Caco-2 (cell line): ENCODE data around the gene ERC2. TPM values are rescaled to one million over a fixed set of nuclear protein-coding genes. Genes with fewer than 3 reads are reported as not detected.
A peak's percentile ranks its signal among the peaks of the same experiment; 100 is the strongest.

Experiments
- BruUV-seq: library from RNA; stranded (reverse); fragments of 400-500 nt; replicated peaks from 2 replicates; lab custom pipeline; 2021; lab: Mats Ljungman, UMichigan
- CTCF ChIA-PET: fragments of 300-600 bp; sonication (Branson Sonifier 250); formaldehyde crosslinking; loops from one replicate; lab custom pipeline; 2022; ENCODE audit warnings: antibody characterized with exemption; lab: Charles Lee
- POLR2A ChIA-PET: fragments of 300-600 bp; sonication (Branson Sonifier 250); formaldehyde crosslinking; loops from one replicate; lab custom pipeline; 2022; ENCODE audit warnings: antibody characterized with exemption; lab: Charles Lee
- DNase-seq, 2 experiments: peaks; one replicate each; pipeline versions ENCODE4 v3.0.0 to v3.0.0-alpha.2; 2020 to 2022
- H3K27me3 ChIP-seq: replicated peaks from 2 replicates; pipeline ENCODE4 v1.6.0; 2011; ENCODE audit warnings: low read length; ENCODE audit not compliant: control insufficient read depth, insufficient read depth
- H3K36me3 ChIP-seq: 2 replicates; pipeline ENCODE4 v1.5.1; 2011; ENCODE audit warnings: low read length; ENCODE audit not compliant: control insufficient read depth, insufficient read depth
- H3K4me1 ChIP-seq: fragments of 250-450 bp; sonication (Bioruptor Pico); 2 replicates; pipeline ENCODE4 v1.5.1; 2020; ENCODE audit warnings: mild to moderate bottlenecking
- H3K4me3 ChIP-seq: 2 replicates; pipeline ENCODE4 v1.5.1; 2011; ENCODE audit warnings: low read depth, mild to moderate bottlenecking, control low read depth, low read length
- H3K9me3 ChIP-seq: fragments of 250-450 bp; sonication (Bioruptor Pico); 2 replicates; pipeline ENCODE4 v1.5.1; 2020; ENCODE audit warnings: mild to moderate bottlenecking, moderate library complexity
- H3K27ac Mint-ChIP-seq: one replicate; pipeline ENCODE4 v1.8.0; 2022; ENCODE audit warnings: mixed read lengths; ENCODE audit not compliant: unreplicated experiment
- H3K27me3 Mint-ChIP-seq: one replicate; pipeline ENCODE4 v1.8.0; 2022; ENCODE audit warnings: mixed read lengths; ENCODE audit not compliant: insufficient read depth, unreplicated experiment
- H3K36me3 Mint-ChIP-seq: one replicate; pipeline ENCODE4 v1.8.0; 2022; ENCODE audit warnings: mild to moderate bottlenecking, mixed read lengths; ENCODE audit not compliant: insufficient read depth, unreplicated experiment
- H3K4me1 Mint-ChIP-seq: one replicate; pipeline ENCODE4 v1.8.0; 2022; ENCODE audit warnings: low read depth, mixed read lengths; ENCODE audit not compliant: unreplicated experiment
- H3K4me3 Mint-ChIP-seq: one replicate; pipeline ENCODE4 v1.8.0; 2022; ENCODE audit warnings: mild to moderate bottlenecking, moderate library complexity, mixed read lengths; ENCODE audit not compliant: unreplicated experiment
- H3K9me3 Mint-ChIP-seq: one replicate; pipeline ENCODE4 v1.8.0; 2022; ENCODE audit warnings: mixed read lengths; ENCODE audit not compliant: unreplicated experiment
- intact Hi-C: fragments of 100-400 bp; cut with micrococcal nuclease; formaldehyde crosslinking; loops from one replicate; pipeline ENCODE4 v1.10.0; 2022; ENCODE audit not compliant: unreplicated experiment
- total RNA-seq: library from RNA; stranded (reverse); gene quantifications from 2 replicates; pipeline ENCODE4 v1.2.3, GENCODE V29; 2022
- TF ChIP-seq, protein P1 (sequence below), 2 experiments: fragments of 200-600 bp in 1 of 2; IDR thresholded peaks; 1 replicate in 1 of 2; 2 replicates in 1 of 2; pipeline versions ENCODE4 v1.5.1 to v1.8.0; 2011 to 2022; ENCODE audit warnings: antibody characterized with exemption in 1 of 2, control low read depth in 1 of 2, inconsistent platforms in 1 of 2, low read depth in 1 of 2, low read length in 1 of 2, mild to moderate bottlenecking in 1 of 2, moderate library complexity in 1 of 2; ENCODE audit not compliant: insufficient read depth in 1 of 2, severe bottlenecking in 1 of 2, unreplicated experiment in 1 of 2

Gene ERC2
- total RNA-seq, 1 experiment from 2014 or later: 0.54 TPM

DNA sequence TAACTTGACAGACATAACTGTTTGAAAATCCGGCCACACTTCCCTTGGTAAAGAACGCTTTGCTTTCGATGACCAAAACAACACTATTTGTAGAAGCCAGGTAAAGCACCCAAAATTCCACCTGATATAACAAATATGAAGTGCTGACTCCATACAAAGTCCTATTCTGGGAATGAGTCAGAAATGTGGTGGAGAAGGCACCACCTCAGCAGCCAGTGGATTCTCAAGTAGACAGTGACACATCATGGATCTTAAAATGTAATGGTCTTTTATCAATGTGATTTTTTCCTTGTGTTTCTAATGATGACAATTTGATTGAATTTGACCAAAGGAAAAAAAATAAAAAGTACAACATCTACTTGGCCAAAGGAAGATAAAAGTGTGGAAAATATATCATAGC is 846.2 kb downstream of the ERC2 start:
- Mint-ChIP-seq H3K27ac (no peak overlapping the region), H3K4me3 (no peak overlapping the region), H3K36me3 (peaks cover 12% of the 10 kb centered on the region), H3K9me3 (peaks cover 10% of the 10 kb centered on the region), H3K27me3 (no peaks in the 10 kb centered on the region), H3K4me1 (peaks cover 37% of the 10 kb centered on the region)
- peaks cover 47% of the 10 kb centered on the region for H3K4me1 ChIP-seq
- intact Hi-C loops: no loop called here
- H3K4me3 ChIP-seq: no peak overlapping the region
- ChIA-PET CTCF (interaction anchor here (0.5 kb wide), 1 partner anchor 136 kb away, joined by 4 read pairs; no protein-coding TSS in a partner anchor), POLR2A (no interaction called here)
- H3K9me3 ChIP-seq: no peaks in the 10 kb centered on the region
- no peaks in the 10 kb centered on the region for H3K27me3 ChIP-seq
- H3K36me3 ChIP-seq: no peaks in the 10 kb centered on the region
- no TSS peak for BruUV-seq
- TF ChIP-seq, protein P1, sequence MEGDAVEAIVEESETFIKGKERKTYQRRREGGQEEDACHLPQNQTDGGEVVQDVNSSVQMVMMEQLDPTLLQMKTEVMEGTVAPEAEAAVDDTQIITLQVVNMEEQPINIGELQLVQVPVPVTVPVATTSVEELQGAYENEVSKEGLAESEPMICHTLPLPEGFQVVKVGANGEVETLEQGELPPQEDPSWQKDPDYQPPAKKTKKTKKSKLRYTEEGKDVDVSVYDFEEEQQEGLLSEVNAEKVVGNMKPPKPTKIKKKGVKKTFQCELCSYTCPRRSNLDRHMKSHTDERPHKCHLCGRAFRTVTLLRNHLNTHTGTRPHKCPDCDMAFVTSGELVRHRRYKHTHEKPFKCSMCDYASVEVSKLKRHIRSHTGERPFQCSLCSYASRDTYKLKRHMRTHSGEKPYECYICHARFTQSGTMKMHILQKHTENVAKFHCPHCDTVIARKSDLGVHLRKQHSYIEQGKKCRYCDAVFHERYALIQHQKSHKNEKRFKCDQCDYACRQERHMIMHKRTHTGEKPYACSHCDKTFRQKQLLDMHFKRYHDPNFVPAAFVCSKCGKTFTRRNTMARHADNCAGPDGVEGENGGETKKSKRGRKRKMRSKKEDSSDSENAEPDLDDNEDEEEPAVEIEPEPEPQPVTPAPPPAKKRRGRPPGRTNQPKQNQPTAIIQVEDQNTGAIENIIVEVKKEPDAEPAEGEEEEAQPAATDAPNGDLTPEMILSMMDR (IDR thresholded peaks at IDR 0.05; ENCODE audit: insufficient read depth in 1 of 2, low read depth in 1 of 2, low read length in 1 of 2, severe bottlenecking in 1 of 2, unreplicated experiment in 1 of 2): no peak
- DNase-seq: no peak

DNA sequence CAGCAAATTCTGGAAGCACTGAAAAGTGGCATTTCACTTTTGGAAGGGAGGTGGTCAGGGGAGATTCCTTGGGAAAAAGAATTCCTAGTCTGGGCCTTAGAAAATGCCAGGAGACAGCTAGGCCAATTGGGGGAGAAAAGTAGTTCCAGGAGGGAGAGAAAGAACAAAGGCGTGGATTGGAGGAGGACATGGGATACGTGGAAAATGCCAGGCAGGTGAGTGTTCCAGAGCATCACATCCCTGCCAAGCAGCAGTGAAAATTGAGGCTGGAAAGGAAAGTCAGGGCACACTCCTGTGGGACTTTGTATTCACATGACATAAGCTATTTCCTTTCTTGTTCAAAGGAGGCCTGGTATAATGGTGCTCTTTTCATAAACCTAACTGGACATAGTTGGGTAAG is 846.6 kb downstream of the ERC2 start:
- POLR2A ChIA-PET: no interaction called here

DNA sequence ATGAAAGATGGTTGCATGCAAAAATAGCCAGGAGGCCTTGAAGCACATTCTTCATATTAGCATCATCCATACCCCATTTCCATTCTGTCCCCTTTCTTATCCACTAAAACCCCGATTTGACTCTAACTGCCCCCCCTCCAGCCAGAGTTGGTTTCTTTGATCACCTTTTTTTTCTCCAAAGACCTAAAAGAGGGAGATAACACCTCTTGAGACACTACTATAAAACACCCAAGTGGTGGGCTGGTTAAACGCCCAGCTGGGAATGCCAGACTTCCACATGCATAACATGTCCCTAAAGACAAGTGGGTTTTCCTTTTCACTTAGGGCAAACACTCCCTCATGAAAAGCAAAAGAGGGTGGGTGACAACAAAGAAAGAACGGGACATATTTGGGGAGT is 847.2 kb downstream of the ERC2 start:
- Mint-ChIP-seq H3K27me3 (no peaks in the 10 kb centered on the region), H3K4me3 (no peak overlapping the region), H3K4me1 (peaks cover 37% of the 10 kb centered on the region), H3K9me3 (peaks cover 10% of the 10 kb centered on the region), H3K27ac (peak overlapping the region; percentile 89), H3K36me3 (peaks cover 12% of the 10 kb centered on the region)
- no peaks in the 10 kb centered on the region for H3K27me3 ChIP-seq
- no peaks in the 10 kb centered on the region for H3K36me3 ChIP-seq
- H3K4me1 ChIP-seq: peaks cover 47% of the 10 kb centered on the region
- POLR2A ChIA-PET: no interaction called here
- BruUV-seq: no TSS peak
- H3K9me3 ChIP-seq: no peaks in the 10 kb centered on the region
- no peak overlapping the region for H3K4me3 ChIP-seq
- DNase-seq: no peak
- CTCF ChIA-PET: no interaction called here
- TF ChIP-seq, protein P1 (IDR thresholded peaks at IDR 0.05; ENCODE audit: insufficient read depth in 1 of 2, low read depth in 1 of 2, low read length in 1 of 2, severe bottlenecking in 1 of 2, unreplicated experiment in 1 of 2): no peak
- intact Hi-C loops: loop anchor here (2.0 kb wide), 2 partner anchors 94 to 134 kb away; partner anchors contain the start of gene WNT5A

More for the DNA sequence above, 846.6 kb downstream of the ERC2 start:
- no peaks in the 10 kb centered on the region for H3K27me3 ChIP-seq
- TF ChIP-seq, protein P1 (IDR thresholded peaks at IDR 0.05; ENCODE audit: insufficient read depth in 1 of 2, low read depth in 1 of 2, low read length in 1 of 2, severe bottlenecking in 1 of 2, unreplicated experiment in 1 of 2): no peak
- Mint-ChIP-seq H3K4me3 (no peak overlapping the region), H3K27me3 (no peaks in the 10 kb centered on the region), H3K9me3 (peaks cover 10% of the 10 kb centered on the region), H3K36me3 (peaks cover 12% of the 10 kb centered on the region), H3K4me1 (peaks cover 37% of the 10 kb centered on the region), H3K27ac (peak overlapping the region; percentile 89)
- H3K9me3 ChIP-seq: no peaks in the 10 kb centered on the region
- CTCF ChIA-PET: no interaction called here
- intact Hi-C loops: loop anchor here (2.0 kb wide), 2 partner anchors 95 to 135 kb away; partner anchors contain the start of gene WNT5A
- BruUV-seq: no TSS peak
- H3K36me3 ChIP-seq: no peaks in the 10 kb centered on the region
- no peak for DNase-seq
- no peak overlapping the region for H3K4me3 ChIP-seq
- peaks cover 47% of the 10 kb centered on the region for H3K4me1 ChIP-seq
